GM23338 (cell line): ENCODE results near the gene RNF13. TPM values are rescaled to one million over a fixed set of nuclear protein-coding genes. Genes with fewer than 3 reads are reported as not detected.

ENCODE experiments used
- ATAC-seq: fragments of 200-7000 bp; cut with Tn5 transposase; 3 replicates; pipeline ENCODE4 v1.9.1; 2020
- DNase-seq: peaks from one replicate; pipeline ENCODE4 v3.0.0-alpha.2; 2015; ENCODE audit warnings: low spot score
- H2AFZ ChIP-seq: fragments of 200-600 bp; sonication (generic); 2 replicates; pipeline ENCODE4 v1.8.0; 2016; ENCODE audit warnings: antibody characterized with exemption, mild to moderate bottlenecking, moderate library complexity
- H3F3A ChIP-seq: fragments of 200-600 bp; sonication (generic); replicated peaks from 2 replicates; pipeline ENCODE4 v1.8.0; 2017; ENCODE audit warnings: antibody characterized with exemption, mixed run types, low read depth
- H3K27ac ChIP-seq: fragments of 200-600 bp; sonication (generic); 2 replicates; pipeline ENCODE4 v1.6.1; 2016; ENCODE audit warnings: low read depth
- H3K27me3 ChIP-seq: fragments of 200-600 bp; sonication (generic); 2 replicates; pipeline ENCODE4 v1.8.0; 2016; ENCODE audit warnings: mild to moderate bottlenecking, mixed run types, moderate library complexity; ENCODE audit not compliant: insufficient read depth
- H3K36me3 ChIP-seq: fragments of 200-600 bp; sonication (generic); 2 replicates; pipeline ENCODE4 v1.8.0; 2016; ENCODE audit warnings: mild to moderate bottlenecking; ENCODE audit not compliant: insufficient read depth
- H3K4me1 ChIP-seq: fragments of 200-600 bp; sonication (generic); 2 replicates; pipeline ENCODE4 v1.8.0; 2016; ENCODE audit warnings: mild to moderate bottlenecking, moderate library complexity; ENCODE audit not compliant: insufficient read depth
- H3K4me2 ChIP-seq: fragments of 200-600 bp; sonication (generic); 2 replicates; pipeline ENCODE4 v1.7.1; 2017; ENCODE audit warnings: mixed run types
- H3K4me3 ChIP-seq: fragments of 200-600 bp; sonication (generic); 2 replicates; pipeline ENCODE4 v1.6.1; 2016; ENCODE audit warnings: mixed run types
- H3K79me2 ChIP-seq: fragments of 200-600 bp; sonication (generic); replicated peaks from 2 replicates; pipeline ENCODE4 v1.8.0; 2017; ENCODE audit warnings: mild to moderate bottlenecking; ENCODE audit not compliant: insufficient read depth
- H3K9me2 ChIP-seq: fragments of 200-600 bp; sonication (generic); 2 replicates; pipeline ENCODE4 v1.8.0; 2017; ENCODE audit not compliant: insufficient read depth
- H4K20me1 ChIP-seq: fragments of 200-600 bp; sonication (generic); replicated peaks from 2 replicates; pipeline ENCODE4 v1.8.0; 2017; ENCODE audit warnings: mild to moderate bottlenecking; ENCODE audit not compliant: insufficient read depth
- H3K27ac Mint-ChIP-seq: 2 replicates; pipeline ENCODE4 v1.8.0; 2020; ENCODE audit warnings: inconsistent platforms, mild to moderate bottlenecking, moderate library complexity, mixed read lengths
- H3K27me3 Mint-ChIP-seq: 3 replicates; pipeline ENCODE4 v1.8.0; 2022; ENCODE audit warnings: low read depth, mild to moderate bottlenecking, moderate library complexity, mixed read lengths, inconsistent platforms; ENCODE audit not compliant: insufficient read depth, poor library complexity
- H3K36me3 Mint-ChIP-seq: 3 replicates; pipeline ENCODE4 v1.8.0; 2021; ENCODE audit warnings: low read depth, mild to moderate bottlenecking, inconsistent platforms, moderate library complexity, mixed read lengths
- H3K4me1 Mint-ChIP-seq: 3 replicates; pipeline ENCODE4 v1.8.0; 2020; ENCODE audit warnings: mild to moderate bottlenecking, inconsistent platforms, mixed read lengths
- H3K4me3 Mint-ChIP-seq: 3 replicates; pipeline ENCODE4 v1.8.0; 2021; ENCODE audit warnings: moderate library complexity, mild to moderate bottlenecking, inconsistent platforms, mixed read lengths
- H3K9me3 Mint-ChIP-seq: 3 replicates; pipeline ENCODE4 v1.8.0; 2020; ENCODE audit warnings: moderate library complexity, mild to moderate bottlenecking, inconsistent platforms, mixed read lengths
- CTCF ChIP-seq, 2 experiments: fragments of 200-600 bp in 1 of 2; sonication (generic) in 1 of 2; conservative IDR thresholded peaks; 2 replicates each; pipeline versions ENCODE4 v1.5.1 to v1.6.1; 2016 to 2017; ENCODE audit warnings: antibody characterized with exemption in 2 of 2, low read depth in 2 of 2, mild to moderate bottlenecking in 2 of 2, moderate library complexity in 1 of 2
- EZH2 ChIP-seq: fragments of 200-600 bp; sonication (generic); IDR thresholded peaks from one replicate; pipeline ENCODE4 v1.8.0; 2017; ENCODE audit warnings: antibody characterized with exemption, mild to moderate bottlenecking, low read depth; ENCODE audit not compliant: unreplicated experiment
- JUNB ChIP-seq: IDR thresholded peaks from one replicate; pipeline ENCODE4 v1.6.1; 2016; ENCODE audit warnings: antibody characterized with exemption; ENCODE audit not compliant: unreplicated experiment
- POLR2AphosphoS5 ChIP-seq: IDR thresholded peaks from 2 replicates; pipeline ENCODE4 v1.6.1; 2016; ENCODE audit warnings: antibody characterized with exemption, low read depth
- ZNF462 ChIP-seq: fragments of 250-450 bp; sonication (Bioruptor Pico); IDR thresholded peaks from 2 replicates; pipeline ENCODE4 v1.5.0; 2020; ENCODE audit warnings: mild to moderate bottlenecking, moderate library complexity
- polyA plus RNA-seq: library from polyadenylated mRNA; unstranded; fragments of >200 nt; fragmentation: Nextera tagmentation; extraction: Ambion mirVana; gene quantifications from 2 replicates; pipeline ENCODE4 v1.2.1, GENCODE V29; 2016
- total RNA-seq: library from RNA; depleted of rRNA; stranded (reverse); fragments of >200 nt; shearing (Covaris generic); gene quantifications from 2 replicates; pipeline ENCODE4 v1.2.3, GENCODE V29; 2014

The RNF13 gene
- total and polyA plus RNA-seq, 2 experiments from 2014 or later: 46.3 to 101 TPM

GRCh38 chr3:149975919-149976318 is 162.9 kb downstream of the RNF13 start:
- TF ChIP-seq POLR2AphosphoS5 (no peak), CTCF (conservative IDR thresholded peaks at IDR 0.05; ENCODE audit: low read depth in 2 of 2) (peak; percentile 68 to 76), ZNF462 (CRISPR knock-in tag) (no peak), JUNB (no peak), EZH2 (no peak)
- DNase-seq (peak; percentile 78), ATAC-seq (peak; percentile 47)
- Histone ChIP-seq H3K79me2 (peaks cover 20% of the 10 kb centered on the region), H3K4me3 (no peak overlapping the region), H3K4me2 (no peak overlapping the region), H4K20me1 (no peaks in the 10 kb centered on the region), H3F3A (no peaks in the 10 kb centered on the region), H3K4me1 (peaks cover 9% of the 10 kb centered on the region; the same call in 1 of the 2 replicates), H3K27me3 (no peaks in the 10 kb centered on the region), H3K9me2 (no peaks in the 10 kb centered on the region), H2AFZ (no peak overlapping the region), H3K27ac (no peak overlapping the region), H3K36me3 (no peaks in the 10 kb centered on the region)
- Mint-ChIP-seq H3K27me3 (peaks cover 4% of the 10 kb centered on the region), H3K36me3 (no peaks in the 10 kb centered on the region; the same call in 2 of the 3 replicates), H3K27ac (no peak overlapping the region), H3K9me3 (no peaks in the 10 kb centered on the region; the same call in 1 of the 3 replicates), H3K4me3 (no peak overlapping the region), H3K4me1 (peaks cover 24% of the 10 kb centered on the region)
